MCF 10A (cell line): Measurements from ENCODE around the gene TPRN. TPM values are rescaled to one million over a fixed set of nuclear protein-coding genes. Genes with fewer than 3 reads are reported as not detected.

Source experiments
- BruUV-seq: library from RNA; stranded (reverse); fragments of 400-500 nt; replicated peaks from 2 replicates; lab custom pipeline; 2021; lab: Mats Ljungman, UMichigan
- CTCF ChIA-PET: fragments of 300-600 bp; sonication (Branson Sonifier 250); formaldehyde crosslinking; extraction: SDS; loops from one replicate; lab custom pipeline; 2021; ENCODE audit warnings: antibody characterized with exemption, inconsistent platforms; lab: Yijun Ruan, JAX
- POLR2A ChIA-PET: fragments of 300-600, 350-650 bp; sonication (Branson Sonifier 250); formaldehyde crosslinking; extraction: SDS; loops from one replicate; lab custom pipeline; 2020; ENCODE audit warnings: antibody characterized with exemption, inconsistent platforms; lab: Yijun Ruan, JAX
- DNase-seq: peaks from one replicate; pipeline ENCODE4 v3.0.0-alpha.2; 2018; ENCODE audit not compliant: unreplicated experiment
- H3K27ac Mint-ChIP-seq: one replicate; pipeline ENCODE4 v1.8.0; 2022; ENCODE audit warnings: mild to moderate bottlenecking, low read depth, mixed read lengths; ENCODE audit not compliant: unreplicated experiment
- H3K27me3 Mint-ChIP-seq: one replicate; pipeline ENCODE4 v1.8.0; 2022; ENCODE audit warnings: mixed read lengths; ENCODE audit not compliant: insufficient read depth, unreplicated experiment
- H3K36me3 Mint-ChIP-seq: one replicate; pipeline ENCODE4 v1.8.0; 2022; ENCODE audit warnings: mild to moderate bottlenecking, moderate library complexity, mixed read lengths; ENCODE audit not compliant: insufficient read depth, unreplicated experiment
- H3K4me1 Mint-ChIP-seq: one replicate; pipeline ENCODE4 v1.8.0; 2022; ENCODE audit warnings: mixed read lengths; ENCODE audit not compliant: insufficient read depth, unreplicated experiment
- H3K4me3 Mint-ChIP-seq: one replicate; pipeline ENCODE4 v1.8.0; 2022; ENCODE audit warnings: mild to moderate bottlenecking, moderate library complexity, mixed read lengths; ENCODE audit not compliant: unreplicated experiment
- H3K9me3 Mint-ChIP-seq: one replicate; pipeline ENCODE4 v1.8.0; 2022; ENCODE audit warnings: mixed read lengths; ENCODE audit not compliant: unreplicated experiment
- intact Hi-C: fragments of 100-400 bp; cut with micrococcal nuclease; formaldehyde crosslinking; loops from 2 replicates; pipeline ENCODE4 v1.14.1; 2022
- total RNA-seq: library from RNA; stranded (reverse); gene quantifications from 2 replicates; pipeline ENCODE4 v1.2.3, GENCODE V29; 2022
- TF ChIP-seq, protein P1 (sequence below): fragments of 200-600 bp; IDR thresholded peaks from one replicate; pipeline ENCODE4 v1.8.0; 2022; ENCODE audit warnings: antibody characterized with exemption, mild to moderate bottlenecking; ENCODE audit not compliant: unreplicated experiment

Gene TPRN
- total RNA-seq, 1 experiment from 2014 or later, result 13.4 TPM

DNA sequence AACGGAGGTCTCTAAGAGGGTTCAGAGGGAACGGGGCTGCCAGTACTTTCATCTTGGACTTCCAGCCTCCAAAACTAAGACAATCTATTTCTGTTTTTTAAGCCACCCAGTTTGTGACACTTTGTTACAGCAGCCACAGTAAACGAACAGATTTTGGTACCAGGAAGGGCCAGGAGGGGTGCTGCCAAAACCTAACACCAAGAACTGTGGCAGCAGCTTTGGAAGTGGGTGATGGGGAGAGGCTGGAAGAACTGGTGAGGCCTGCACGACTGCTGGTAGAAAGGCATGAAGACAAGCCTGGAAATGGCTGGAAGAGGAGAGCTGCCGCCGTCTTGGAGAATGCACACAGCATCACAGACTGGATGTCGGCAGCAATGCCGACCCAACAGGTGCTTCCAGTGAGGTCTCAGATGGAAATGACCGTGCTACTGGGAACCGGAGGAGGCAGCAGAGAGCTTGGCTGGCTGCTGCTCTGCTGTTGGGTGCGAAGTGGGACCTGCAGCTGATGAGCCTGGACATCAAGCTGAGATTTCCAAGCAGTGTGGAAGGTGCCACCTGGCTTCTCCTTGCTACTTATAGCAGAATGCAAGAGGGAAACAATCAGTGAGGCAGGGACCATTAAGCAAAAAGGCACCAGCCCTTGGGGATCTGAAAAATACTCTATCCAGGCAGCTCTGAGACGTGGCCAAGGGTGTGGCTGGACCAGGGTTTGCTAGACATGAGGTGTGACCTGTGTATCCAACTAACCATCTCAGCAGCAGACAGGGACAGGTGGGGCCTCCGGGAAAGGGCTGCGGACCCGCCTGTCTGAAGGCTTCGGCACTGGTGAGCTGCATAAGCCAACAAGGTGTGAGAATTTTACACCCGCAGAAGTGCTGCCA lies 24.0 kb downstream of the TPRN start:
- BruUV-seq, result no TSS peak
- Mint-ChIP-seq H3K27me3 (no peaks in the 10 kb centered on the region), H3K4me1 (no peaks in the 10 kb centered on the region), H3K4me3 (no peak overlapping the region), H3K9me3 (no peaks in the 10 kb centered on the region), H3K36me3 (peaks cover 6% of the 10 kb centered on the region), H3K27ac (peak overlapping the region; percentile 24)
- CTCF ChIA-PET, result interaction anchor here (0.7 kb wide), 2 partner anchors 70 to 429 kb away, joined by 3 read pairs; no protein-coding TSS in a partner anchor
- peak; percentile 52 for DNase-seq
- intact Hi-C loops, result loop anchor here (10.0 kb wide), 1 partner anchor 48 kb away; the partner anchor contains the start of genes CYSRT1, RNF208 and RNF224
- TF ChIP-seq, protein P1, sequence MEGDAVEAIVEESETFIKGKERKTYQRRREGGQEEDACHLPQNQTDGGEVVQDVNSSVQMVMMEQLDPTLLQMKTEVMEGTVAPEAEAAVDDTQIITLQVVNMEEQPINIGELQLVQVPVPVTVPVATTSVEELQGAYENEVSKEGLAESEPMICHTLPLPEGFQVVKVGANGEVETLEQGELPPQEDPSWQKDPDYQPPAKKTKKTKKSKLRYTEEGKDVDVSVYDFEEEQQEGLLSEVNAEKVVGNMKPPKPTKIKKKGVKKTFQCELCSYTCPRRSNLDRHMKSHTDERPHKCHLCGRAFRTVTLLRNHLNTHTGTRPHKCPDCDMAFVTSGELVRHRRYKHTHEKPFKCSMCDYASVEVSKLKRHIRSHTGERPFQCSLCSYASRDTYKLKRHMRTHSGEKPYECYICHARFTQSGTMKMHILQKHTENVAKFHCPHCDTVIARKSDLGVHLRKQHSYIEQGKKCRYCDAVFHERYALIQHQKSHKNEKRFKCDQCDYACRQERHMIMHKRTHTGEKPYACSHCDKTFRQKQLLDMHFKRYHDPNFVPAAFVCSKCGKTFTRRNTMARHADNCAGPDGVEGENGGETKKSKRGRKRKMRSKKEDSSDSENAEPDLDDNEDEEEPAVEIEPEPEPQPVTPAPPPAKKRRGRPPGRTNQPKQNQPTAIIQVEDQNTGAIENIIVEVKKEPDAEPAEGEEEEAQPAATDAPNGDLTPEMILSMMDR, result peak; percentile 71
- POLR2A ChIA-PET, result interaction anchor here (0.6 to 1.4 kb wide), 6 partner anchors 11 to 60 kb away, joined by 3 read pairs; partner anchors contain the start of gene TPRN

DNA sequence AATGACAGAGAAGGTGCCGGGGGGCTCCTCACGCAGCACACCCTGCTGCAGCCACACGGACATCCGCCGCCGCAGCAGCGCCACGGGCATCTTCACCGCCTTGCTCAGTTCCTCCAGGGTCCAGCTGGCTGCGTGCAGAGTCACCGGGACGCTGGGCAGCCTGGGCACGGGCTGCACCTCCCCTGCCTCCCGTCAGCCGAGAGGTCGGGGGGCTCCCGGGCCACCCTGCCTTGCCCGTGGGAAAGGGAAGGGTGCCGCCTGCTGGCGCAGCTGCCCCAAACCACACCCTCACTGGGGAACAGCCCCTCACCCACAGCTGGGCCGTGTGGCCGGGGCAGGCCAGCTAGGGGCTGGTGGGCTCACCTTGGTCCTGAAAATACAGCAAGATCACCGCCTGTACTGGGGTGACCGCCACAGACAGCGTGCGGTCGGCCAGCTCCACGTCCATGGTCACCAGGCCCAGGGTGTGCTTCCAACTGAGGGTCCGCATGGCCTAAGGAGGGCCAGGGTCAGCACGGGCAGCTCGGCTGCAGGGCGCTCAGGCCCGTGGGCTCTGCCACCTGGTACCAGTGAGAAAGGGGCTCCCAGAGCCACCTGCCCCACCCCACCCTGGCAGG lies 25.1 kb downstream of the TPRN start:
- TF ChIP-seq, protein P1, result no peak
- no peak overlapping the region for H3K4me3 Mint-ChIP-seq
- no peak for DNase-seq
- H3K36me3 Mint-ChIP-seq, result peaks cover 6% of the 10 kb centered on the region
- POLR2A ChIA-PET, result interaction anchor here (1.0 kb wide), 1 partner anchor 46 kb away, joined by 3 read pairs; no protein-coding TSS in a partner anchor
- no peak overlapping the region for H3K27ac Mint-ChIP-seq
- H3K4me1 Mint-ChIP-seq, result no peaks in the 10 kb centered on the region
- intact Hi-C loops, result loop anchor here (10.0 kb wide), 1 partner anchor 49 kb away; the partner anchor contains the start of genes CYSRT1, RNF208 and RNF224
- CTCF ChIA-PET, result interaction anchor here (0.7 kb wide), 1 partner anchor 70 kb away, joined by 3 read pairs; no protein-coding TSS in a partner anchor
- no peaks in the 10 kb centered on the region for H3K9me3 Mint-ChIP-seq
- H3K27me3 Mint-ChIP-seq, result no peaks in the 10 kb centered on the region
- BruUV-seq, result no TSS peak

DNA sequence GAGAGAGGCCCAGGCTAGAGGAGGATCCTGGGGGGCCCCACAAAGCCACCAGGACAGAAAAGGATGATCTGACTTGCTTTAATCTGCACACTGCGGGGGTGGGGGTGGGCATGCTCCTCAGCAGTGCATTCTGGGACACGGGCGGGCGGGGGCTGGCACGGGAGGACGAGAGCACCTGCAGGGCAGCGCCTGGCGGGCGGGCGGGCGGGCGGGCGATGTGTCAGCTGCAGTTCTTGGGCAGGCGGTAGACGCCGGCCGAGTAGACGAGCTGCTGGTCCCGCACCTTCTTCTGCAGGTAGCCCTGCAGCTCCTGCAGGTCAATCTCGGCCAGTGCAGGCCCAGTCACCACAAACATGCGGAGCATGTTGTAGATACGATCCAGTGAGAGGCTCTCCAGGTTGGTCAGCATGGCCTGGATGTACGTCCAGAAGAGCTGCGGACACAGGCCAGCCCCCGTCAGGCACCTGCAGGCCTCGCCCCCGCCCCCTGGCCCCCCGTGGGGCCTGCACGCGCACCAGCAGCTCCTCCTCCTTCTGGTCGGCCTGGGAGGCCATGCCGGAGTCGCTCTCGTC lies 25.7 kb downstream of the TPRN start:
- intact Hi-C loops, result loop anchor here (10.0 kb wide), 1 partner anchor 50 kb away; the partner anchor contains the start of genes CYSRT1, RNF208 and RNF224
- TF ChIP-seq, protein P1, result no peak
- Mint-ChIP-seq H3K27ac (no peak overlapping the region), H3K4me1 (no peaks in the 10 kb centered on the region), H3K27me3 (no peaks in the 10 kb centered on the region), H3K36me3 (peaks cover 6% of the 10 kb centered on the region), H3K4me3 (no peak overlapping the region), H3K9me3 (no peaks in the 10 kb centered on the region)
- DNase-seq, result no peak
- CTCF ChIA-PET, result interaction anchor here (0.7 kb wide), 2 partner anchors 35 to 71 kb away, joined by 3 read pairs; no protein-coding TSS in a partner anchor
- BruUV-seq, result no TSS peak
- POLR2A ChIA-PET, result interaction anchor here (0.6 to 1.0 kb wide), 2 partner anchors 45 to 91 kb away, joined by 3 to 4 read pairs; no protein-coding TSS in a partner anchor
